ENCODE measurements around the gene HPD. TPM values are rescaled to one million over a fixed set of nuclear protein-coding genes. Genes with fewer than 3 reads are reported as not detected.

HPD gene
- total and polyA plus RNA-seq, 2 donors (not counting 3 experiments of a cell fraction or from before 2014, with no cell fraction given) = not detected

- Histone ChIP-seq H3K27me3 (ENCODE audit: control insufficient read depth in 2 of 2, insufficient read depth in 2 of 2, low read length in 2 of 2) (no peaks in the 10 kb centered on the region), H3K4me1 (ENCODE audit: control insufficient read depth, extremely low read depth, insufficient read depth, low read length) (no peaks in the 10 kb centered on the region), H2AFZ (ENCODE audit: low read depth, low read length) (no peak overlapping the region), H3K9me3 (replicated peaks; ENCODE audit: control insufficient read depth, insufficient read depth, low read length) (no peaks in the 10 kb centered on the region), H3K4me3 (replicated peaks in 1 of 3; ENCODE audit: insufficient read depth in 1 of 3, low read depth in 1 of 3, low read length in 3 of 3) (no peak overlapping the region), H3K4me2 (ENCODE audit: insufficient read depth, low read length) (no peak overlapping the region), H3K9ac (replicated peaks; ENCODE audit: extremely low read depth, insufficient read depth, low read length) (no peak overlapping the region), H3K27ac (ENCODE audit: insufficient read depth, low read depth, low read length) (no peak overlapping the region), H3K79me2 (ENCODE audit: control insufficient read depth, insufficient read depth, low read length) (peaks cover 4% of the 10 kb centered on the region), H3K9me1 (replicated peaks; ENCODE audit: control insufficient read depth, extremely low read depth, insufficient read depth, low read length) (no peaks in the 10 kb centered on the region), H3K36me3 (ENCODE audit: control insufficient read depth in 2 of 2, extremely low read depth in 1 of 2, insufficient read depth in 2 of 2, low read length in 2 of 2) (peaks cover 23 to 45% of the 10 kb centered on the region in 2 experiments), H4K20me1 (replicated peaks; ENCODE audit: control insufficient read depth, extremely low read depth, insufficient read depth, low read length) (no peaks in the 10 kb centered on the region)
- no TSS peak for BruUV-seq (replicated peaks)
- TF ChIP-seq, protein P1, sequence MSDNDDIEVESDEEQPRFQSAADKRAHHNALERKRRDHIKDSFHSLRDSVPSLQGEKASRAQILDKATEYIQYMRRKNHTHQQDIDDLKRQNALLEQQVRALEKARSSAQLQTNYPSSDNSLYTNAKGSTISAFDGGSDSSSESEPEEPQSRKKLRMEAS (IDR thresholded peaks at IDR 0.05; ENCODE audit: insufficient read depth, insufficient read length) = no peak
- no peak for TF ChIP-seq GATA2 (IDR thresholded peaks at IDR 0.05; ENCODE audit: insufficient read depth, insufficient read length, low read depth, low read length)
- dilution Hi-C loops (cut with MboI; ENCODE audit: extremely low pct_ligation_motif_present, low sequenced_read_pairs) = no loop called here
- DNase-seq (ENCODE audit: low read depth, low spot score) (no peak), FAIRE-seq (no peak)
- ChIA-PET POLR2A (no interaction called here), CTCF (no interaction called here)
- intact Hi-C loops (cut with micrococcal nuclease) = no loop called here
Measured at GRCh38 chr12:121820056-121820455, 38.6 kb downstream of the HPD start.

DNA sequence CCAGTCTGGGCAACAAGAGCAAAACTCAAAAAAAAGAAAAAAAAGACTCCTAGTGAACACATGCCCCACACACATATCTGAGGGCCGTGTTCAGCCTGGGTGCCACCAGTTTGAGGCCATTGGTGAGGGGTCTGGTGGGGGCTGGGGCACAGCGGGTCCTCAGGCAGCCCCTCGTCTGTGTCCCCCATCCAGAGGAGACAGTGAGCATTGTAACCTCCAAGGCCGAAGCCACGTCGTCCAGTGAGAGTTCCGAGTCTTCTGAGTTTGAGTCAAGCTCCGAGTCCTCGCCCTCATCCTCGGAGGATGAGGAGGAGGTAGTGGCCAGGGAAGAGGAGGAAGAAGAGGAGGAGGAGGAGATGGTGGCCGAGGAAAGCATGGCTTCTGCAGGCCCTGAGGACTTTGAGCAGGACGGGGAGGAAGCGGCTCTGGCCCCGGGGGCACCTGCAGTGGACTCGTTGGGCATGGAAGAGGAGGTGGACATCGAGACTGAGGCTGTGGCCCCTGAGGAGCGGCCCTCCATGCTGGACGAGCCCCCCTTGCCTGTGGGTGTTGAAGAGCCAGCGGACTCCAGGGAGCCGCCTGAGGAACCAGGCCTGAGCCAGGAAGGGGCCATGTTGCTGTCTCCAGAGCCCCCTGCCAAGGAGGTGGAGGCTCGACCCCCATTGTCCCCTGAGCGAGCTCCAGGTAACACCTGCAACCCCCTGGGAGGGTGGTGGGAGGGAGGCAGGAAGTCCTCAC is 39.3 kb downstream of the HPD start:
- Histone ChIP-seq H3K27me3 (ENCODE audit: control insufficient read depth in 2 of 2, insufficient read depth in 2 of 2, low read length in 2 of 2) (no peaks in the 10 kb centered on the region), H3K27ac (ENCODE audit: insufficient read depth, low read depth, low read length) (no peak overlapping the region), H3K79me2 (ENCODE audit: control insufficient read depth, insufficient read depth, low read length) (peaks cover 6% of the 10 kb centered on the region), H3K4me3 (replicated peaks in 1 of 3; ENCODE audit: insufficient read depth in 1 of 3, low read depth in 1 of 3, low read length in 3 of 3) (no peak overlapping the region), H4K20me1 (replicated peaks; ENCODE audit: control insufficient read depth, extremely low read depth, insufficient read depth, low read length) (no peaks in the 10 kb centered on the region), H3K4me1 (ENCODE audit: control insufficient read depth, extremely low read depth, insufficient read depth, low read length) (no peaks in the 10 kb centered on the region), H2AFZ (ENCODE audit: low read depth, low read length) (no peak overlapping the region), H3K36me3 (ENCODE audit: control insufficient read depth in 2 of 2, extremely low read depth in 1 of 2, insufficient read depth in 2 of 2, low read length in 2 of 2) (peaks cover 23 to 51% of the 10 kb centered on the region in 2 experiments), H3K9me3 (replicated peaks; ENCODE audit: control insufficient read depth, insufficient read depth, low read length) (no peaks in the 10 kb centered on the region), H3K9ac (replicated peaks; ENCODE audit: extremely low read depth, insufficient read depth, low read length) (no peak overlapping the region), H3K4me2 (ENCODE audit: insufficient read depth, low read length) (no peak overlapping the region), H3K9me1 (replicated peaks; ENCODE audit: control insufficient read depth, extremely low read depth, insufficient read depth, low read length) (no peaks in the 10 kb centered on the region)
- dilution Hi-C loops (cut with MboI; ENCODE audit: extremely low pct_ligation_motif_present, low sequenced_read_pairs) (no loop called here), intact Hi-C loops (cut with micrococcal nuclease) (no loop called here)
- DNase-seq (ENCODE audit: low read depth, low spot score) = no peak
- ChIA-PET CTCF (no interaction called here), POLR2A (interaction anchor here (0.6 kb wide), 1 partner anchor 333 kb away, joined by 3 read pairs; no protein-coding TSS in a partner anchor)
- FAIRE-seq = no peak
- BruUV-seq (replicated peaks) = no TSS peak
- TF ChIP-seq CTCF (IDR thresholded peaks at IDR 0.05; ENCODE audit: extremely low read depth in 1 of 2, insufficient read depth in 1 of 2, low read depth in 1 of 2, low read length in 2 of 2) (no peak), GATA2 (IDR thresholded peaks at IDR 0.05; ENCODE audit: insufficient read depth, insufficient read length, low read depth, low read length) (no peak), POLR2A (IDR thresholded peaks at IDR 0.05; ENCODE audit: low read depth, low read length) (no peak), POLR2AphosphoS5 (IDR thresholded peaks at IDR 0.05; ENCODE audit: insufficient read depth, low read depth, low read length) (no peak), JUN (IDR thresholded peaks at IDR 0.05; ENCODE audit: borderline replicate concordance, insufficient read depth, insufficient read length, low read depth) (no peak), FOS (IDR thresholded peaks at IDR 0.05; ENCODE audit: borderline replicate concordance, insufficient read depth, low read length) (no peak), MYC (IDR thresholded peaks at IDR 0.05; ENCODE audit: low read depth, low read length) (no peak), EZH2 (IDR thresholded peaks at IDR 0.05; ENCODE audit: borderline replicate concordance, low read depth, low read length, severe bottlenecking) (no peak)
- TF ChIP-seq, protein P1 (IDR thresholded peaks at IDR 0.05; ENCODE audit: insufficient read depth, insufficient read length) = no peak
